Measurements from ENCODE around the gene NBEA.
A peak's percentile ranks its signal among the peaks of the same experiment; 100 is the strongest.

Gene NBEA

GRCh38 chr13:35468195-35468594 is 526.1 kb downstream of the NBEA start:
- H3K4ac ChIP-seq (ENCODE audit: low read depth in 1 of 2, low read length in 2 of 2), result no peak overlapping the region
- no peaks in the 10 kb centered on the region for H3K9me3 ChIP-seq (ENCODE audit: control insufficient read depth, low read length)
- H2AK5ac ChIP-seq (ENCODE audit: low read length, severe bottlenecking), result no peak overlapping the region
- H2BK12ac ChIP-seq (ENCODE audit: low read length in 2 of 2), result no peak overlapping the region
- no peak overlapping the region for H4K91ac ChIP-seq (ENCODE audit: low read length)
- no peak overlapping the region for H3K14ac ChIP-seq (ENCODE audit: low read length in 2 of 2)
- H3K18ac ChIP-seq (ENCODE audit: low read depth in 1 of 2, low read length in 2 of 2), result no peak overlapping the region
- H3K36me3 ChIP-seq (ENCODE audit: control insufficient read depth in 1 of 2, insufficient read depth in 2 of 2, low read depth in 1 of 2, low read length in 2 of 2), result no peaks in the 10 kb centered on the region
- no peak overlapping the region for H4K8ac ChIP-seq (ENCODE audit: low read length)
- H3K23ac ChIP-seq (ENCODE audit: low read length in 2 of 2), result no peak overlapping the region
- no peak overlapping the region for H3K27ac ChIP-seq (ENCODE audit: low read length, poor library complexity, severe bottlenecking)
- no CpG with 5 or more reads among the region's 1 CpG for WGBS
- no peak overlapping the region for H3K4me2 ChIP-seq (ENCODE audit: low read length, poor library complexity, severe bottlenecking)
- H3K79me1 ChIP-seq (replicated peaks; ENCODE audit: low read length, poor library complexity, severe bottlenecking), result peaks cover 2% of the 10 kb centered on the region
- peaks cover 0 to 21% of the 10 kb centered on the region in 2 experiments for H3K27me3 ChIP-seq (ENCODE audit: control insufficient read depth in 1 of 2, insufficient read depth in 1 of 2, low read length in 2 of 2)
- no peak overlapping the region for H2BK15ac ChIP-seq (ENCODE audit: low read depth, poor library complexity, severe bottlenecking)
- H3K9ac ChIP-seq (ENCODE audit: low read length), result no peak overlapping the region
- DNase-seq, result no peak
- no peak overlapping the region for H2BK120ac ChIP-seq (ENCODE audit: low read depth, low read length)
- H2BK5ac ChIP-seq (ENCODE audit: low read depth, low read length, poor library complexity, severe bottlenecking), result no peak overlapping the region
- H3K4me3 ChIP-seq (ENCODE audit: insufficient read depth in 1 of 2, low read depth in 1 of 2, low read length in 2 of 2), result no peak overlapping the region
- no peak overlapping the region for H2AFZ ChIP-seq (ENCODE audit: low read depth, low read length)
- H3K4me1 ChIP-seq (ENCODE audit: control insufficient read depth, insufficient read depth, low read depth, low read length), result peaks cover 6% of the 10 kb centered on the region

GRCh38 chr13:35469806-35470525 is 527.9 kb downstream of the NBEA start:
- Histone ChIP-seq H2BK5ac (ENCODE audit: low read depth, low read length, poor library complexity, severe bottlenecking) (no peak overlapping the region), H4K91ac (ENCODE audit: low read length) (no peak overlapping the region), H2BK120ac (ENCODE audit: low read depth, low read length) (no peak overlapping the region), H3K27ac (ENCODE audit: low read length, poor library complexity, severe bottlenecking) (no peak overlapping the region), H2AK5ac (ENCODE audit: low read length, severe bottlenecking) (no peak overlapping the region), H3K9ac (ENCODE audit: low read length) (peak overlapping the region; percentile 95), H3K23ac (ENCODE audit: low read length in 2 of 2) (no peak overlapping the region), H3K4me1 (ENCODE audit: control insufficient read depth, insufficient read depth, low read depth, low read length) (peaks cover 6% of the 10 kb centered on the region), H2BK15ac (ENCODE audit: low read depth, poor library complexity, severe bottlenecking) (no peak overlapping the region), H2AFZ (ENCODE audit: low read depth, low read length) (no peak overlapping the region), H3K9me3 (ENCODE audit: control insufficient read depth, low read length) (no peaks in the 10 kb centered on the region), H4K8ac (ENCODE audit: low read length) (no peak overlapping the region), H3K4ac (ENCODE audit: low read depth in 1 of 2, low read length in 2 of 2) (no peak overlapping the region), H3K36me3 (ENCODE audit: control insufficient read depth in 1 of 2, insufficient read depth in 2 of 2, low read depth in 1 of 2, low read length in 2 of 2) (no peaks in the 10 kb centered on the region), H3K4me2 (ENCODE audit: low read length, poor library complexity, severe bottlenecking) (no peak overlapping the region), H3K14ac (ENCODE audit: low read length in 2 of 2) (no peak overlapping the region), H3K4me3 (ENCODE audit: insufficient read depth in 1 of 2, low read depth in 1 of 2, low read length in 2 of 2) (peak overlapping the region in 1 of 2 experiments; percentile 98), H3K27me3 (ENCODE audit: control insufficient read depth in 1 of 2, insufficient read depth in 1 of 2, low read length in 2 of 2) (peaks cover 0 to 27% of the 10 kb centered on the region in 2 experiments), H3K79me1 (replicated peaks; ENCODE audit: low read length, poor library complexity, severe bottlenecking) (peaks cover 3% of the 10 kb centered on the region), H2BK12ac (ENCODE audit: low read length in 2 of 2) (no peak overlapping the region), H3K18ac (ENCODE audit: low read depth in 1 of 2, low read length in 2 of 2) (no peak overlapping the region)
- 44% methylated on average over 3 of the region's 10 CpGs for WGBS
- DNase-seq, result no peak

DNA sequence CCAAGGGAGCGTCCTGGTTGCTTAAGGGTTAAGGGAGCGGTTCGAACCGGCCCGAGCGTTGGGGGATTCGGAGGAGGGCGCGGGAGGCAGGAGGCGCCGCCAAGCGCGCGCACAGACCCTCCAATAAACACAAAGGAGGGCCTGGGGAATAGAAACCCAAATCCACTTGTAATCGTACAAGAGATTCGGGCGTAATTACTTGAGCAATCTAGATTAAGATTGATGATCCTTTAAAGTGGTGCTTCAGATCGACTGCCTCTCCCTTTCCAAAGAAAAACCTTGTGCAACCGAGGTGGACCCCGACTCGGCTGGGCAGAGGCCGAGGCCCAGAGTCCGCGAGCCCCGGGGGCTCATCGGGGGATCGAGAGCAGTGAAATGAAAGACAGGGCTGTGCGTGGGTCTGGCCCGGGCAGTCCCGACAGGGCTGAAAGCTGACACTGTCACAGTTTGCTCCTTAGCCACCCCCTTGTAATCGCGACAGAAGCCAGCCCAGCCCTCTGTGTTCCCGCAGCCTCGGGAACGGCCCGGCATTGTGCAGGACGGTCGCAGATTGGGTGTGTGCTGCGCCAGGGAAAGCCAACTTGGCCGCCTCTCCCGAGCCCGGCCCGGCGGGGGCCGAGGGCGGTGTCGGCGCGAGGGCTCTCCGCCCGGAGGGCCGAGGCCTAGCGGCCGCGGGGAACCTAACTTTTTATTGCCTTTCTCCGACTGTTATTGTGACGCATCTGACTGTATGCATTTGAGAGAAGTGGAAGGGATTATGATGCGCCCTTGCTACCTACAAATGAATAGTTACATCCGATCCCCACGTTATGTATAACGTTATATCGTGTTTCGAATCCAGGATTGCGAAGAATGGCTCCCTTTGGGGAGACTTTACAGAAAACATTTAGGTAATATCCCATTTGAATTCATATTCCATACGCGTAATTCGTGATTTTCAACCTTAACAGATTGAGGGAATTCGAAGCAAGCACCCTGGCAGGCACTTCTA is 528.9 kb downstream of the NBEA start:
- Histone ChIP-seq H2AFZ (ENCODE audit: low read depth, low read length) (peak overlapping the region; percentile 5), H2AK5ac (ENCODE audit: low read length, severe bottlenecking) (no peak overlapping the region), H3K27me3 (ENCODE audit: control insufficient read depth in 1 of 2, insufficient read depth in 1 of 2, low read length in 2 of 2) (peaks cover 0 to 37% of the 10 kb centered on the region in 2 experiments), H2BK5ac (ENCODE audit: low read depth, low read length, poor library complexity, severe bottlenecking) (no peak overlapping the region), H3K4ac (ENCODE audit: low read depth in 1 of 2, low read length in 2 of 2) (no peak overlapping the region), H3K9ac (ENCODE audit: low read length) (peak overlapping the region; percentile 95), H4K91ac (ENCODE audit: low read length) (no peak overlapping the region), H3K4me2 (ENCODE audit: low read length, poor library complexity, severe bottlenecking) (peak overlapping the region; percentile 73), H2BK120ac (ENCODE audit: low read depth, low read length) (no peak overlapping the region), H2BK12ac (ENCODE audit: low read length in 2 of 2) (no peak overlapping the region), H3K4me3 (ENCODE audit: insufficient read depth in 1 of 2, low read depth in 1 of 2, low read length in 2 of 2) (peak overlapping the region; percentile 42 to 98), H3K79me1 (replicated peaks; ENCODE audit: low read length, poor library complexity, severe bottlenecking) (peaks cover 4% of the 10 kb centered on the region), H4K8ac (ENCODE audit: low read length) (no peak overlapping the region), H3K23ac (ENCODE audit: low read length in 2 of 2) (peak overlapping the region in 1 of 2 experiments; percentile 23), H2BK15ac (ENCODE audit: low read depth, poor library complexity, severe bottlenecking) (no peak overlapping the region), H3K18ac (ENCODE audit: low read depth in 1 of 2, low read length in 2 of 2) (no peak overlapping the region), H3K9me3 (ENCODE audit: control insufficient read depth, low read length) (no peaks in the 10 kb centered on the region), H3K27ac (ENCODE audit: low read length, poor library complexity, severe bottlenecking) (no peak overlapping the region), H3K36me3 (ENCODE audit: control insufficient read depth in 1 of 2, insufficient read depth in 2 of 2, low read depth in 1 of 2, low read length in 2 of 2) (peaks cover 0 to 7% of the 10 kb centered on the region in 2 experiments), H3K4me1 (ENCODE audit: control insufficient read depth, insufficient read depth, low read depth, low read length) (peaks cover 16% of the 10 kb centered on the region), H3K14ac (ENCODE audit: low read length in 2 of 2) (no peak overlapping the region)
- DNase-seq, result peak; percentile 11
- WGBS, result 2% methylated on average over 52 of the region's 68 CpGs

Measured in mesenchymal stem cell (in vitro differentiated cells and primary cell).